NCI-H1105 (cell line): ENCODE data around the gene KBTBD4.
A peak's percentile ranks its signal among the peaks of the same experiment; 100 is the strongest.
"Not testable (repeated sequence)": the region's sequence is repeated elsewhere in the genome, so short reads cannot be mapped to it uniquely, and the experiment has no call there.

Experiments used
- DNase-seq: peaks from one replicate; lab custom pipeline; 2025; lab: John Stamatoyannopoulos, UW

KBTBD4 gene

DNA sequence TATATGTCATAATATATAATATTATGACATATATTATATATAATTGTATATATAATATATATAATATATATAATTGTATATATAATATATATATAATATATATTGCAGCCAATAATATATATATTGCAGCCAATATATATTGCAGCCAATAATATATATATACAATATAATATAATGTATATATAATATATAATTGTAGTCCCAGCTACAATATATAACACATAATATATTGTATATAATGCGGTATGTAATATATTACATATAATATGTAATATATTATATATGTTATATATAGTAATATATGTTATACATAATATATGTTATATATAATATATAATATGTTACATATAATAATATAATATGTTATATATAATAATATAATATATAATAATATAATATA lies 20.1 kb downstream of the KBTBD4 start:
- DNase-seq, result no peak

- not testable (repeated sequence) for DNase-seq
These were observed 21.8 kb downstream of the KBTBD4 start for GRCh38 chr11:47557004-47557403.

GRCh38 chr11:47553406-47553743 lies 25.4 kb downstream of the KBTBD4 start:
- DNase-seq, result no peak

DNA sequence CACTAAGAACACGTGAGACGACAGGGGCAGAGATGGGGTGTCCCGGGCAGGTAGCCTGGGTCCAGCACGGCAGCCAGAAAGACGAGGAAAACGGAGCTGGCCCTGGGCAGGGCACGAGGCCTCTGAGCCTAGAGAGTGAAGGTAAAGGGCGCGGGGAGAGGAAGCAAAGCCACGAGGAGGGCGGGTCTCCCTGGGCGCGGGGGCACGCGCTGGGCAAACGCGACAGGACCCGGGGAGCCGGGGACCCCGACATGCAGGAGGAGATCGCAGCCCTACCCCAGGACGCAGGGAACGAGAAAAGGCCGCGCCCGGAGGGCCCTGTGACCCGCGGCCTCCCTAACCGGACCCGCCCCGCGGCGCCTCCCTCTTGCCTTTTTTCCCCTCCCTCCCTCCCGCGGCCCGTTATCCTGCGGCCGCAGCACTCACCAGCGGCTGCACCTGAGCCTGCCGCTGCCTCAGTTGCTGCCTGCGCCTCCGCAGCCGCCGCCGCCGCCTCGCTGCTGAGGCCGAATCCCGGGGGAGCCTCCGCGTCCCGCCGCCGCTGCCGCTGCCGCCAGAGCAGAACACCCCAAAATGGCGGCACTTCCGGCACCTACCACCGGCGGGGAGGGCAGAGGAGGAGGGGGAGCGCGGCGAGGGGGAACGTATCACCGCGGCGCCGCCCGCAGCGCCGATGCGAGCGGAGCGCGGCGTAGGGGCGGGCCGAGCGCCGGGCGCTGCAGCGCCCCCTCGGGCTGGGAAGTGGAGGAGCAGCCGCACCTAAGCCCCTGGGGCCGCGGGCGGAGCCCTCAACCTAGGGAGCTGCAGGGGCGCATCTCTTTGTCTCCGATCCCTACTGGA lies 26.0 kb downstream of the KBTBD4 start, which contains the start of gene CELF1:
Gene CELF1 (minus strand): TSS at position 567 of the 840 bp plus-strand sequence. CDS start 53,609 bp downstream, outside the sequence.
- DNase-seq, result peak; percentile 96

DNA sequence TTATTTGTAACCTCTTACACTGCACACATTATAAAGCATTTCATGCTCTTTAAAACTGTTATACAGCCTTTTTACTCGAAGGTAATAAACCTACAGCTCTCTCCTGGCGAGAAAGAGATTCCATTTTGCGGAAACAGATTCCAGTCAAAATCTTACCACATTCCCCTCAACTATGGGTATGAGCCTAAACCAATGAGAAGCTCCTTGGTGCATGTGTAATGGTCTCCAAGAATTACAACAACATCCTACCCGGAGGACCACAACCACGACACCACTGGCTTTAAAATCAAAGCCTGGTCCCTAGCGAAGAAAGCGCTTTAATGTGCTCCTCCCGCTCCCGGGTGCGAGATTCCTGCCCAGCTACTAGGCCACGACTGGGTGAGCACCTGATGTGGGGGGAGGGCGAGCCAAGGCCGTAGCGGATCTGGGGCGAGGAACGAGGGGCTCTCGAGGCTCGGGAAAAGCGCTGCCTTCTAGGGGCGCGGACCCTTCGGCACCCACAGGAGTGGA lies 26.7 kb downstream of the KBTBD4 start:
- no peak for DNase-seq

GRCh38 chr11:47551086-47551485 lies 27.7 kb downstream of the KBTBD4 start:
- DNase-seq, result no peak

DNA sequence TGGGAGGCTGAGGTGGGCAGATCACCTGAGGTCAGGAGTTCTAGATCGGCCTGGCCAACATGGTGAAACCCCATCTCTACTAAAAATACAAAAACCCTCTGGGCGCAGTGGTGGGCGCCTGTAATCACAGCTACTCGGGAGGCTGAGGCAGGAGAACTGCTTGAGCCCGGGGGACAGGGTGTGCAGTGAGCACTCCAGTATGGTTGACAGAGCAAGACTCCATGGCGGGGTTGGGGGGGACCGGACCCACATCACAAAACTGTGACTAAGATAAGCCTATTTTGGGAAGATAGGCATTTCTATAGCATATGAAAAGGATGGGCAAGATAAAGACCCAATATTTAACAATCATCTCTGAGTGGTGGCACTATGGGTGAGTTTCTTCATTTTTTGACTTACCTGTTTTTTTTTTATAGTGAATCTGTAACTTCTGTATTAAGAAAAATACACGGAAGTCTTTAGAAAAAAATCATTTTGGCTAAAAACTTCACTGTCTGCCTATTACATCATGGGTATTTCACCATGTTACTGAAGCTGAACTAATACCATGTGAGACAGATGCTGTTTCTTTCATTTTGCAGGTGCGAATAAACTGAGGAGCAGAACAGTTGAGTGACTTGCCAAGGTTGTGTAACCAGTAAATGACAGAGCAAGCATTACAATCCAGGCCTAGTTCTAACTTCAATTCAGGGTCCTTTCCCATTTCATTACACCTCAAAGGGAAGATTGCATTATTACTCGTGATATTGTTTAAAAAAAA lies 28.3 kb downstream of the KBTBD4 start:
- DNase-seq, result no peak

DNA sequence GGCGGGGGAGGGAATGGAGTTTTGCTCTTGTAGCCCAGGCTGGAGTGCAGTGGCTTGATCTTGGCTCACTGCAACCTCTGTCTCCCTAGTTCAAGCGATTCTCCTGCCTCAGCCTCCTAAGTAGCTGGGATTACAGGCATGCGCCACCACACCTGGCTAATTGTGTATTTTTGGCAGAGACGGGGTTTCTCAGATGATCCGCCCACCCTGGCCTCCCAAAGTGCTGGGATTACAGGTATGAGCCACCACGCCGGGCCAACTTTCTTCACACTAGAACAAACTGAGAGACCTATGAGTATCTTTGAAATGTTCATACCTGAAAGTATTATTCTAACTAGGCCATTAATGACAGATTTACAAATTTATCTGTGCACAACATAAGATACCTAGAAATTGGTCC lies 32.5 kb downstream of the KBTBD4 start:
- DNase-seq, result not testable (repeated sequence)

DNA sequence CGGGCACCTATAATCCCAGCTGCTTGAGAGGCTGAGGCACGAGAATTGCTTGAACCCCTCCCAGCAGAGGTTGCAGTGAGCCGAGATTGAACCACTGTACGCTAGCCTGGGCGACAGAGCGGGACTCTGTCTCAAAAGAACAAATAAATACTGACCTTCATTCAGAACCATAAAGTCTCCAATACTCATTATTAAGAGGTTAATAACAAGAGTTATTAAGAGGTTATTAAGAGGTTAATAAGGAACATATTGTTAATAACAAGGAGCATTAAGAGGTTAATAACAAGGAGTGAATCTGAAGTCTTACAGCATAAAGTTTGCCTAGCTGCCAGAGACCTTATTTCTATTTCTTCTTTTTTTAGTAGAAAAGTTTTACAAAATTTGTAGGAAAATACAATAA lies 33.5 kb downstream of the KBTBD4 start:
- DNase-seq, result no peak

- no peak for DNase-seq
These were observed 37.7 kb downstream of the KBTBD4 start for GRCh38 chr11:47541070-47541469.

GRCh38 chr11:47539681-47540039 lies 39.1 kb downstream of the KBTBD4 start:
- DNase-seq, result no peak

DNA sequence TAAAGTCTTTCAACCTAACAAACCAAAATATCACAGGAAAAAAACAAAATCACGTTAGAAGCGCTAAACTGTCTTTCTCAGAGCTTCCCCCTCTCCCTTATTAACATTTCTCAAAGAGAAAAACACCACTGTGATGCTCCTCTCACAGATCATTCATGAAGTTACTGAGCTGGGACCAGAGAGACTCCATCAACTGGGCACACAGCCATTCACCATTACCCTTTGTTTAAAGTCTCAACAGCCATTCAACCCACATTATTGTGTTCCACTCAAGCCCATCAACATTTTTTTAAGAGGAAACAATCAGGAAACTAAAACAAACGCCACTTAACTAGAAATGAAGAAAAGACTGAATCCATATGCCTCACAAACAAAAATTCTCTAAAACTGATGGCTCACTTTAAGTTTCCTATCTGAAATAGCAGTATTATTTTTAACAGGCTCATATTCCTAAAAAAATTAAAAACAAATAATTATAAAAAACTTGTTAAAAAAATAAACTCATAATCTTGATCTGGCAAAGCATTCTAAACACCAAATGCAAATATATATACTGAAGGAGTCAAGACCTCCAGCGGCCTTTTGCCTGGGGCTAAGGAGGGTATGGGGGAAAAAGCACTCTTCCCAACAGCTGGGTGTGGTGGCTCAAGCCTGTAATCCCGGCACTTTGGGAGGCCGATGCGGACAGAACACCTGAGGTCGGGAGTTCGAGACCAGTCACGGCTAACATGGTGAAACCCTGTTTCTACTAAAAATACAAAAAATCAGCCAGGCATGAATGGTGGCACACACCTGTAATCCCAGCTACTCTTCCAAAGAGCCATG lies 39.8 kb downstream of the KBTBD4 start:
- peak; percentile 81 for DNase-seq

DNA sequence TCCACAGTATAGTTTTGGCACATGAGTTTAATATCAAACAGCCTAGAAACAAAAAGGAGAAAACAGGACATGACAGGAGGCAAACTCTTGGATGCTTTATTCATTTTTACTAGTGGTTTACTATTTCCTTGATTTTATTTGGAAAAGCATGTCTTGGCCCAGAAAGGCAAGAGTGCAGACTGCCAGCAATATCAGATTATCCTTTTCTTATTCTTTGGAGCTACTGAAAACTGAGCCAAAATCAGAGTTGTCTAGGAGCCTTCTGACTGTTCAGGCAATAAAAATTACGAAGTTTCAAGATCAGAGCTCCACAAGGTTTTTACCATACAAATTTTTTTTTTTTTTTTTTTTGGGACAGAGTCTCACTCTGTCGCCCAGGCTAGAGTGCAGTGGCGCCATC lies 41.9 kb downstream of the KBTBD4 start:
- DNase-seq, result no peak

DNA sequence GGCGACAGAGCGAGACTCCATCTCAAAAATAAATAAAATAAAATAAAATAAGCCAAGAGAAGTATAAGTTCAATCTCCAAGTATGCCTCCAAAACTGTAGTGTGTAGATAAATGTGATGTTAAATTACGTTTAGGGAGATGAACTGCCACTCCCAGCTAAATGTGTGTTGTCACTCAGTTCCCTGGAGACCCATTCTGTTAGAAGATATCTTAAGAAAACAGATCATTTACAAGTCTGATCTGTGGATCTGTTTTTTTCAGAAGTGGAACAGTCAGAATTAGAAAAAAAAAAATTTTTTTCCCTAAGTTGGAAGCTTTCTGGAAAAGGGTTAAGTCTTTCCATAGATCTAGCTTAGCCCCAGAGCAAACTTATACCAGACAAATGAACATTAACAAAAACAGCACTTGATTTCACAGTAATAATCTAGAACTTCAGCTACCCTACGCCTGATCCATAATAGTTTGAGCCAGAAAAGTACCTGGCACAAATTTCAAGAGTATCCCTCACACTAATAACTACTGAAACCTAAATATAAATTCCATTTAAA lies 44.0 kb downstream of the KBTBD4 start:
- DNase-seq, result no peak

- no peak for DNase-seq
These were observed 45.0 kb downstream of the KBTBD4 start for GRCh38 chr11:47533690-47534151.

DNA sequence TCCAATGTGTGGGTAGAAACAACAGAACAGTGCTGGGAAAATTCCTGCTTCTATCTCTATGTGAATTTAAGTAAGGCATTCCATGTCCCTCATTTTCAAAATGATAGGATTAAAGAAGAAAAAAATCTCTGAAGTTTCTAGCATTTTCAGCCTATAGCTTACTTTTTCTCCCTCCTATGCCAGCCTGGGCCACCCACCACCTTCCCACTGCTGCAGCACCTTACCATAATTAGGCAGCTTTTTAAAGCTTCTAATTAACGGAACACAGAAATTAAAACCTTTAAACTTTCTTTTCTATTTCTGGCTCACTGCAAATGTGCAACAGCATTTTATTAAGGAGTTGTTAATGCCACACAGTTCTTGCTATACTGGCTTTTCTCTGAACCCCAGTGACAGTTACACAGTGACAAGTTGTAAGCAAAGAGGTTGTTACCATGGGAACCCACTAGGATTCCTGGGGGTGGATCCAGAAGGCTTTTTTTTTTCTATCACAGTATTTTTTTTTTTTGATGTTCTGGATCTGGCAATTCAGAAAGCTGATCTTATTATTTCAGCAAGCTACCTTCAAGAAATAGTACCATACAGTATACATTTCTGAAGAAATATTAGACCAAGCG lies 46.1 kb downstream of the KBTBD4 start:
- no peak for DNase-seq

DNA sequence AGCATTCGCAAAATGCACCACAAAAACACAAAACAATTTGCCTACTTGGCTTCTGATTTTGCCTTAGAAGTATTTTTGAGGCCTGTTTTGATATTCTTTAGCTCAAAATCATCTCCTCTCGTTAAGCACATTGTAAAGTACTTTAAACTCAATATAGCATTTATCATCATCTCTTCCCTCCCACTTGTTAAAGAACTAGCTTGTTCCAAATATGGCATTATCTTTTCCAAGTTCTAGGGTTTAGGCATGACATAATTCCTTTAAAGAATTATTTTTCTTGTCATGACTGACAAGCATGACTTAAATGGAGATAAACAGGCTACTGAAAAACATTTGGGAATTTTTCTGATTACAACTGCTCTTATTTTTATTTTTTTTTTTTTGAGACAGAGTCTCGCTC lies 47.1 kb downstream of the KBTBD4 start:
- no peak for DNase-seq

DNA sequence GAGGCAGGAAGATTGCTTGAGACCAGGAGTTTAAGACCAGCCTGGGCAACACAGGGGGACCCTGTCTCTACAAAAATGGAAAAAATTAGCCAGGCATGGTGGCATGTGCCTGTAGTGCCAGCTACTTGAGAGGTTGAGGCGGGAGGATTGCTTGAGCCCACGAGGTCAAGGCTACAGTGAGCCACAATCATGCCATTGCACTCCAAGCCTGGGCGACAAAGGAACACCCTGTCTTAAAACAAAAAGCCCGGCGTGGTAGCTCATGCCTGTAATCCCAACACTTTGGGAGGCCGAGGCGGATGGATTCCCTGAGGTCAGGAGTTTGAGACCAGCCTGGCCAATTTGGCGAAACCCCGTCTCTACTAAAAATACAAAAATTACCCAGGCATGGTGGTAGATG lies 48.0 kb downstream of the KBTBD4 start:
- DNase-seq, result not testable (repeated sequence)

GRCh38 chr11:47529951-47530350 lies 48.8 kb downstream of the KBTBD4 start:
- DNase-seq, result no peak

DNA sequence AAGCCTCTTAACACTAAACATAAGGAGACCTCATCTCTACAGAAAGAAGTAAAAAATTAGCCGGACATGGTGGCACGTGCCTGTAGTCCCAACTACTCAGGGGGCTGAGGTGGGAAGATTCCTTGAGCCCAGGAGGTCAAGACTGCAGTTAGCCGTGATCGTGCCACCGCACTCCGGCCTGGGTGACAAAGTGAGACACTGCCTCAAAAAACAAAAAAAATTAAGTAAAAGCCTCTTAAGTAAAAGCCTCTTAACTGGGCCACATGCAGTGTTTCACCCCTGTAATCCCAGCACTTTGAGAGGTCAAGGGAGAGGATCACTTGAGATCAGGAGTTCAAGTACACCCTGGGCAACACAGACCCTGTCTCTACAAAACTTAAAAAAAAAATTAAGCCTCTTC lies 51.6 kb downstream of the KBTBD4 start:
- DNase-seq, result no peak

GRCh38 chr11:47526032-47526431 lies 52.7 kb downstream of the KBTBD4 start:
- DNase-seq, result not testable (repeated sequence)
